Kasumi-1 (cell line): Measurements from ENCODE around the gene COL5A1.

Source experiments
- DNase-seq, 2 experiments: peaks; one replicate each; lab custom pipeline; 2025; lab: John Stamatoyannopoulos, UW

The COL5A1 gene

GRCh38 chr9:134816264-134816663 is 174.7 kb downstream of the COL5A1 start:
- DNase-seq, result no peak

GRCh38 chr9:134818000-134818568 is 176.5 kb downstream of the COL5A1 start:
- no peak for DNase-seq

GRCh38 chr9:134818591-134818990 is 177.0 kb downstream of the COL5A1 start:
- DNase-seq, result no peak

- no peak for DNase-seq
Measured at GRCh38 chr9:134820901-134821300, 179.3 kb downstream of the COL5A1 start.

- DNase-seq, result no peak
Measured at GRCh38 chr9:134822541-134822940, 180.9 kb downstream of the COL5A1 start.

- DNase-seq, result no peak
Measured at GRCh38 chr9:134823623-134824022, 182.0 kb downstream of the COL5A1 start.

- DNase-seq, result no peak
Measured at GRCh38 chr9:134824583-134824982, 183.0 kb downstream of the COL5A1 start.

GRCh38 chr9:134825025-134825424 is 183.4 kb downstream of the COL5A1 start:
- DNase-seq, result no peak

- DNase-seq, result no peak
Measured at GRCh38 chr9:134826336-134827285, 185.0 kb downstream of the COL5A1 start.

- no peak for DNase-seq
Measured at GRCh38 chr9:134827559-134827958, 186.0 kb downstream of the COL5A1 start.

- DNase-seq, result no peak
Measured at GRCh38 chr9:134827993-134828392, 186.4 kb downstream of the COL5A1 start.

GRCh38 chr9:134828892-134829291 is 187.3 kb downstream of the COL5A1 start:
- DNase-seq, result no peak

GRCh38 chr9:134829356-134829937 is 187.8 kb downstream of the COL5A1 start:
- no peak for DNase-seq

- DNase-seq, result no peak
Measured at GRCh38 chr9:134830126-134830525, 188.5 kb downstream of the COL5A1 start.

GRCh38 chr9:134830926-134831720 is 189.5 kb downstream of the COL5A1 start:
- no peak for DNase-seq

GRCh38 chr9:134832471-134832870 is 190.9 kb downstream of the COL5A1 start:
- no peak for DNase-seq

- DNase-seq, result no peak
Measured at GRCh38 chr9:134833294-134833880, 191.8 kb downstream of the COL5A1 start.

- DNase-seq, result no peak
Measured at GRCh38 chr9:134834217-134834956, 192.8 kb downstream of the COL5A1 start.

GRCh38 chr9:134834957-134835419 is 193.4 kb downstream of the COL5A1 start:
- DNase-seq, result no peak

GRCh38 chr9:134835448-134835847 is 193.8 kb downstream of the COL5A1 start:
- DNase-seq, result no peak

GRCh38 chr9:134835987-134836386 is 194.4 kb downstream of the COL5A1 start:
- DNase-seq, result no peak
